K562 (cell line): ENCODE data around the gene SCGB1A1. TPM values are rescaled to one million over a fixed set of nuclear protein-coding genes. Genes with fewer than 3 reads are reported as not detected.

Source experiments
- ATAC-seq: fragments of 200-7000 bp; cut with Tn5 transposase; 3 replicates; pipeline ENCODE4 v1.9.1; 2020; ENCODE audit warnings: moderate library complexity
- BruUV-seq: library from RNA; stranded (reverse); fragments of 400-500 nt; replicated peaks from 2 replicates; lab custom pipeline; 2021; lab: Mats Ljungman, UMichigan
- CTCF ChIA-PET: fragments of 300-600 bp; formaldehyde crosslinking; extraction: SDS; loops from one replicate; lab custom pipeline; 2021; ENCODE audit warnings: low intra/inter-chr PET ratio; lab: Yijun Ruan, JAX
- POLR2A ChIA-PET: fragments of 300-600, 350-650 bp; sonication (Branson Sonifier 250); formaldehyde crosslinking; extraction: SDS; loops from one replicate; lab custom pipeline; 2021; ENCODE audit warnings: antibody characterized with exemption, inconsistent platforms; lab: Yijun Ruan, JAX
- DNase-seq, 4 experiments: peaks; one replicate each; pipeline versions ENCODE4 v3.0.0 to v3.0.0-alpha.2; 2011 to 2018; ENCODE audit warnings: low spot score in 3 of 4, mixed read lengths in 3 of 4; ENCODE audit errors: extremely low read depth in 1 of 4
- FAIRE-seq: peaks from 2 replicates; lab custom pipeline; 2011; peaks lifted over from hg19 to GRCh38; lab: Jason Lieb, UNC
- H2AFZ ChIP-seq: 2 replicates; pipeline ENCODE4 v1.6.0; 2011; ENCODE audit warnings: low read depth, low read length, control low read depth, inconsistent platforms
- H3K27ac ChIP-seq: fragments of 200-600 bp; 3 replicates; pipeline ENCODE4 v1.8.0; 2011; ENCODE audit warnings: low read depth, mild to moderate bottlenecking, control low read depth, inconsistent platforms, low read length, moderate library complexity, mixed read lengths; ENCODE audit errors: extremely low read depth
- H3K27me3 ChIP-seq, 2 experiments: fragments of 300-600 bp in 1 of 2; 2 replicates in 1 of 2; 3 replicates in 1 of 2; pipeline versions ENCODE4 v1.6.0 to v1.8.0; 2011; ENCODE audit warnings: inconsistent platforms in 2 of 2, low read length in 2 of 2, mild to moderate bottlenecking in 1 of 2, mixed read lengths in 1 of 2, moderate library complexity in 1 of 2; ENCODE audit not compliant: control insufficient read depth in 2 of 2, insufficient read depth in 2 of 2
- H3K36me3 ChIP-seq: fragments of 300-600 bp; 3 replicates; pipeline ENCODE4 v1.8.0; 2011; ENCODE audit warnings: mild to moderate bottlenecking, low read length, inconsistent platforms; ENCODE audit not compliant: control insufficient read depth, insufficient read depth
- H3K4me1 ChIP-seq, 2 experiments: fragments of 200-600 bp in 1 of 2; replicated peaks in 1 of 2; 2 replicates in 1 of 2; 3 replicates in 1 of 2; pipeline versions ENCODE4 v1.5.1 to v1.8.0; 2011; ENCODE audit warnings: inconsistent platforms in 2 of 2, low read length in 2 of 2, mild to moderate bottlenecking in 1 of 2, mixed read lengths in 1 of 2, moderate library complexity in 1 of 2; ENCODE audit not compliant: control insufficient read depth in 2 of 2, insufficient read depth in 2 of 2
- H3K4me2 ChIP-seq: 2 replicates; pipeline ENCODE4 v1.6.1; 2011; ENCODE audit warnings: low read length, control low read depth, inconsistent platforms, mixed read lengths; ENCODE audit not compliant: insufficient read depth
- H3K4me3 ChIP-seq: fragments of 200-600 bp; sonication (generic), shearing (Covaris generic); 2 replicates; pipeline ENCODE4 v1.5.1; 2016; ENCODE audit warnings: control low read depth, inconsistent platforms
- H3K79me2 ChIP-seq: fragments of 200-600 bp; 3 replicates; pipeline ENCODE4 v1.8.0; 2011; ENCODE audit warnings: low read length, inconsistent platforms; ENCODE audit not compliant: control insufficient read depth, insufficient read depth
- H3K9ac ChIP-seq, 2 experiments: 2 replicates each; pipeline versions ENCODE4 v1.6.0 to v1.6.1; 2011; ENCODE audit warnings: low read depth in 2 of 2, low read length in 2 of 2, control low read depth in 1 of 2, inconsistent platforms in 1 of 2, mild to moderate bottlenecking in 1 of 2, mixed read lengths in 1 of 2; ENCODE audit not compliant: insufficient read depth in 1 of 2
- H3K9me1 ChIP-seq: one replicate; pipeline ENCODE4 v1.6.0; 2011; ENCODE audit warnings: inconsistent platforms, mild to moderate bottlenecking, low read length, moderate library complexity; ENCODE audit not compliant: control insufficient read depth, insufficient read depth
- H3K9me3 ChIP-seq: replicated peaks from 2 replicates; pipeline ENCODE4 v1.5.1; 2011; ENCODE audit warnings: low read depth, low read length, inconsistent platforms; ENCODE audit not compliant: control insufficient read depth, insufficient read depth
- H4K20me1 ChIP-seq: replicated peaks from 2 replicates; pipeline ENCODE4 v1.6.1; 2011; ENCODE audit warnings: low read length, inconsistent platforms, mixed read lengths; ENCODE audit not compliant: control insufficient read depth, insufficient read depth
- BHLHE40 ChIP-seq: IDR thresholded peaks from 2 replicates; pipeline ENCODE4 v1.6.1; 2011; ENCODE audit warnings: low read length, improper control_type of control experiment
- BRF2 ChIP-seq: IDR thresholded peaks from 3 replicates; pipeline ENCODE4 v1.6.1; 2011; ENCODE audit warnings: borderline replicate concordance, mild to moderate bottlenecking; ENCODE audit not compliant: insufficient read length, insufficient read depth
- DACH1 ChIP-seq: fragments of 450-650 bp; IDR thresholded peaks from 2 replicates; pipeline ENCODE4 v1.6.1; 2018; ENCODE audit not compliant: partially characterized antibody
- GTF2A2 ChIP-seq: IDR thresholded peaks from 2 replicates; pipeline ENCODE4 v1.6.1; 2016; ENCODE audit warnings: mild to moderate bottlenecking, missing genetic modification characterization, missing compliant biosample characterization
- KDM1A ChIP-seq, 2 experiments: fragments of 450-650 bp; IDR thresholded peaks; 2 replicates each; pipeline ENCODE4 v1.6.1; 2016; ENCODE audit warnings: mild to moderate bottlenecking in 2 of 2
- NFE2L1 ChIP-seq: fragments of 450-650 bp; IDR thresholded peaks from 2 replicates; pipeline ENCODE4 v1.6.1; 2016; ENCODE audit warnings: missing genetic modification characterization, low read depth, mild to moderate bottlenecking, missing compliant biosample characterization, moderate library complexity, borderline replicate concordance
- PKNOX1 ChIP-seq: fragments of 450-650 bp; IDR thresholded peaks from 2 replicates; pipeline ENCODE4 v1.6.1; 2016
- TCFL5 ChIP-seq: fragments of 250-450 bp; sonication (Bioruptor Pico); conservative IDR thresholded peaks from 2 replicates; pipeline ENCODE4 v1.6.1; 2021; ENCODE audit warnings: mild to moderate bottlenecking, moderate library complexity, matching md5 sums
- TRIM24 ChIP-seq, 2 experiments: fragments of 450-650 bp; IDR thresholded peaks; 2 replicates each; pipeline ENCODE4 v1.6.1; 2016
- TSHZ1 ChIP-seq: fragments of 250-450 bp; sonication (Bioruptor Pico); IDR thresholded peaks from 2 replicates; pipeline ENCODE4 v1.4.0; 2020; ENCODE audit warnings: mild to moderate bottlenecking, moderate library complexity
- ZBTB49 ChIP-seq: sonication (generic); formaldehyde crosslinking; IDR thresholded peaks from 2 replicates; pipeline ENCODE4 v1.8.0; 2022; ENCODE audit warnings: missing genetic modification reagents, mild to moderate bottlenecking, borderline replicate concordance
- ZNF134 ChIP-seq: fragments of 250-450 bp; sonication (Bioruptor Pico); conservative IDR thresholded peaks from 2 replicates; pipeline ENCODE4 v1.4.0; 2020
- ZNF217 ChIP-seq: sonication (generic); formaldehyde crosslinking; IDR thresholded peaks from 2 replicates; pipeline ENCODE4 v1.8.0; 2022; ENCODE audit warnings: mild to moderate bottlenecking, missing genetic modification reagents
- ZNF311 ChIP-seq: fragments of 250-450 bp; sonication (Bioruptor Pico); IDR thresholded peaks from 2 replicates; pipeline ENCODE4 v1.4.0; 2020; ENCODE audit warnings: mild to moderate bottlenecking, moderate library complexity
- WGBS: fragments of 100-300 bp; shearing (Covaris generic); methylation state at CpG from one replicate; pipeline ENCODE4 v1.1.6; 2016; ENCODE audit warnings: low coverage, mixed read lengths; ENCODE audit not compliant: insufficient coverage; ENCODE audit errors: missing lambda C conversion rate; 5-methylcytosine and 5-hydroxymethylcytosine counted together
- in situ Hi-C: fragments of 300-500 bp; cut with MboI; formaldehyde crosslinking; loops from 4 replicates; pipeline ENCODE4 v1.15.0; 2018; ENCODE audit warnings: inconsistent platforms, mixed read lengths
- intact Hi-C: fragments of 100-400 bp; cut with micrococcal nuclease; formaldehyde crosslinking; loops from 2 replicates; pipeline ENCODE4 v1.14.2; 2022
- polyA plus RNA-seq, 8 experiments: library from polyadenylated mRNA; depleted of rRNA in 4 of 8; stranded (reverse) in 5 of 8; unstranded in 3 of 8; fragments of >200 nt; fragmentation: Nextera tagmentation in 2 of 8; fragmentation: Illumina TruSeq in 1 of 8; extraction: Ambion mirVana in 2 of 8; extraction: Trizol in 1 of 8; gene quantifications; 2 replicates each; pipeline versions ENCODE4 v1.2.1 to v1.2.3, GENCODE V29; 2011 to 2014; ENCODE audit warnings: inconsistent platforms in 1 of 8, missing spikeins in 1 of 8
- total RNA-seq, 7 experiments: library from RNA; depleted of rRNA in 6 of 7; stranded (reverse); fragments of >200 nt in 6 of 7; fragmentation: Illumina TruSeq in 2 of 7; extraction: Trizol in 2 of 7; gene quantifications; 2 replicates each; pipeline versions ENCODE4 v1.2.1 to v1.2.3, GENCODE V29; 2011 to 2021; ENCODE audit warnings: low replicate concordance in 1 of 7

Gene SCGB1A1
- total and polyA plus RNA-seq, 9 of the 15 experiments (the other 6 are each of a cell fraction or from before 2014, with no cell fraction given) = 0.55 TPM; not detected in 8

- Histone ChIP-seq H3K9me1 (no peaks in the 10 kb centered on the region), H3K27ac (no peak overlapping the region), H3K4me2 (no peak overlapping the region), H3K27me3 (no peaks in the 10 kb centered on the region; a peak in 1 of 5 replicates), H3K9ac (no peak overlapping the region), H2AFZ (no peak overlapping the region), H3K9me3 (no peaks in the 10 kb centered on the region), H4K20me1 (no peaks in the 10 kb centered on the region), H3K36me3 (no peaks in the 10 kb centered on the region), H3K4me1 (peaks cover 6 to 21% of the 10 kb centered on the region in 2 experiments), H3K4me3 (no peak overlapping the region), H3K79me2 (no peaks in the 10 kb centered on the region)
- DNase-seq = no peak
- no peak for ATAC-seq
- FAIRE-seq = no peak
- 28% methylated on average over 9 of the region's 9 CpGs for WGBS
- ChIA-PET CTCF (no interaction called here), POLR2A (interaction anchor here (0.6 to 3.9 kb wide), 7 partner anchors 9 to 494 kb away, joined by 3 to 18 read pairs (median 4); partner anchors contain the start of genes C11orf98 and CSKMT)
- intact Hi-C loops (no loop called here), in situ Hi-C loops (no loop called here)
- BruUV-seq = no TSS peak
- no peak for TF ChIP-seq ZNF217
- TF ChIP-seq TSHZ1 (CRISPR knock-in tag) = no peak
- no peak for TF ChIP-seq ZNF311
- TF ChIP-seq TRIM24 (IDR thresholded peaks at IDR 0.05) = no peak
- no peak for TF ChIP-seq DACH1
- no peak for TF ChIP-seq ZBTB49 (CRISPR knock-in tag)
- no peak for TF ChIP-seq TCFL5 (CRISPR knock-in tag)
- no peak for TF ChIP-seq ZNF134 (CRISPR knock-in tag)
- no peak for TF ChIP-seq GTF2A2 (tag)
- TF ChIP-seq NFE2L1 (tag) = no peak
- 0 out of 2 replicates have a peak, but pooled peaks have one; percentile 12 for TF ChIP-seq PKNOX1
- no peak for TF ChIP-seq BRF2
- no peak for TF ChIP-seq KDM1A (IDR thresholded peaks at IDR 0.05)
- peak; percentile 41 for TF ChIP-seq BHLHE40
Observed at GRCh38 chr11:62444835-62445234, 26.0 kb downstream of the SCGB1A1 start.
